HG03039 (cell line): ENCODE results near the gene OR10A3.
"Not testable (repeated sequence)": the region's sequence is repeated elsewhere in the genome, so short reads cannot be mapped to it uniquely, and the experiment has no call there.

Experiments used
- ATAC-seq: cut with Tn5 transposase; IDR thresholded peaks from one replicate; pipeline ENCODE4 v1.9.1; 2021; ENCODE audit warnings: mild to moderate bottlenecking, moderate library complexity; ENCODE audit not compliant: unreplicated experiment

OR10A3 gene, protein sequence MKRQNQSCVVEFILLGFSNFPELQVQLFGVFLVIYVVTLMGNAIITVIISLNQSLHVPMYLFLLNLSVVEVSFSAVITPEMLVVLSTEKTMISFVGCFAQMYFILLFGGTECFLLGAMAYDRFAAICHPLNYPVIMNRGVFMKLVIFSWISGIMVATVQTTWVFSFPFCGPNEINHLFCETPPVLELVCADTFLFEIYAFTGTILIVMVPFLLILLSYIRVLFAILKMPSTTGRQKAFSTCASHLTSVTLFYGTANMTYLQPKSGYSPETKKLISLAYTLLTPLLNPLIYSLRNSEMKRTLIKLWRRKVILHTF

DNA sequence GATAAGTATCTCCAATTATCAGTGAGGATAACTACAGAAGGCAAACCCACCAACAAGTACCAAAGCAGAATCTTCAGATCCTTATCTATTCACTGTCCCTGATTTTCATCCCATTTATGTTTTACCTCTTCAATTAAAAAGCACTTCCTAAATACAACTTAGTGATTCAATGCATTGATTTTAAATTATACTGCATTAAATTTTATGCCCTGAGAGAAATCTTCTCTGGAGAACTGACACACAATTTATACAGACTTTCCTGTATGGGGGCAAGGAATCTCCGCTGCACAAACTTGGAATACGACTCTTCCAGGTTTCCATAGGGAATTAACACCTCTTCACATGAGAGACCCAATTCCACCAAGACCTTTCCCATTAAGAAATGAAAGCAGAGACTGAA, at the start of gene OR10A3:
TSS of gene OR10A3 (minus strand) at position 101 of the 400 bp plus-strand sequence. CDS start 2,188 bp downstream, outside the sequence.
- ATAC-seq, result no peak

DNA sequence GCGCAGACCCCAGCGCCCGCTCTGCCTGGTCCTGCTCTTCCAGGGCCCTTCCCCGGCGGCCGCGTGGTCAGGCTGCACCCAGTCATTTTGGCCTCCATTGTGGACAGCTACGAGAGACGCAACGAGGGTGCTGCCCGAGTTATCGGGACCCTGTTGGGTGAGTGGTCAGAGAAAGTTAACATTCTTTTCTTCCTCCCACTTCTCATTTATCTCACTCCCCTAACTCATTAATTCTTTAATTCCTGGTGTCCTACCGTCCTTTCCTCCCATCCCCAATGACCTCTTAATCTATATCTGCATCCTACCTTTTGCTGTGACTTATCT, 46.0 kb upstream of the OR10A3 start:
- ATAC-seq, result not testable (repeated sequence)

DNA sequence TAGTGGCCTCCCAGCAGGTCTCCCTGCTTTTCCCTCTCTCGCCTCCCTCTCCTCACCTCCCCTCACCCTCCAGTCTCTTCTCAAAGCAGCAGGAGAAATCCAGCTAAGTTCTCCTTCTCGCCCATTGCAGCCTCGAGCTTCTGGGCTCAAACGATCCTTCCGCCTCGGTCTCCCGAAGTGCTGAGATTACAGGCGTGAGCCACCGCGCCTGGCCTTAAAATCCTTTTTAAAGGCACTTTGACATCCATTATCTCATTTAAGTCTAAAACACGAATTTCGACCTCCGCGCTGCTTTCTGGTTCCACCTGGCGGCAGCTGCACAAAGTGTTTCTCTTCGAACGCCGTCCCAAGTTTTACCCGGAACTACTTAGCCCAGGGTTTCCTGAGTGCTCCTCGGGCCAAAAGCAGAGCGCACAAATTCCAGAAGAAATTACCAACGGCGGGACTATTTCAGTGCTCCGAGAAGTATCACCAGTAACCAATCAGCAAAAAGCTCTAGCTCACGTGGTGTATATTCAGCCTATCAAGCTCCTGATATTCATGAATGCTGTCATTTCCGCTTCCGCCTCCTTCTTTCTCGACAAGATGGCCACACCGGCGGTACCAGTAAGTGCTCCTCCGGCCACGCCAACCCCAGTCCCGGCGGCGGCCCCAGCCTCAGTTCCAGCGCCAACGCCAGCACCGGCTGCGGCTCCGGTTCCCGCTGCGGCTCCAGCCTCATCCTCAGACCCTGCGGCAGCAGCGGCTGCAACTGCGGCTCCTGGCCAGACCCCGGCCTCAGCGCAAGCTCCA, 45.5 kb upstream of the OR10A3 start, which contains the start of gene EIF3F:
TSS of gene EIF3F (plus strand) at position 570 of the 792 bp plus-strand sequence. CDS start at position 586, 16 bp downstream.
- peak; percentile 97 for ATAC-seq

DNA sequence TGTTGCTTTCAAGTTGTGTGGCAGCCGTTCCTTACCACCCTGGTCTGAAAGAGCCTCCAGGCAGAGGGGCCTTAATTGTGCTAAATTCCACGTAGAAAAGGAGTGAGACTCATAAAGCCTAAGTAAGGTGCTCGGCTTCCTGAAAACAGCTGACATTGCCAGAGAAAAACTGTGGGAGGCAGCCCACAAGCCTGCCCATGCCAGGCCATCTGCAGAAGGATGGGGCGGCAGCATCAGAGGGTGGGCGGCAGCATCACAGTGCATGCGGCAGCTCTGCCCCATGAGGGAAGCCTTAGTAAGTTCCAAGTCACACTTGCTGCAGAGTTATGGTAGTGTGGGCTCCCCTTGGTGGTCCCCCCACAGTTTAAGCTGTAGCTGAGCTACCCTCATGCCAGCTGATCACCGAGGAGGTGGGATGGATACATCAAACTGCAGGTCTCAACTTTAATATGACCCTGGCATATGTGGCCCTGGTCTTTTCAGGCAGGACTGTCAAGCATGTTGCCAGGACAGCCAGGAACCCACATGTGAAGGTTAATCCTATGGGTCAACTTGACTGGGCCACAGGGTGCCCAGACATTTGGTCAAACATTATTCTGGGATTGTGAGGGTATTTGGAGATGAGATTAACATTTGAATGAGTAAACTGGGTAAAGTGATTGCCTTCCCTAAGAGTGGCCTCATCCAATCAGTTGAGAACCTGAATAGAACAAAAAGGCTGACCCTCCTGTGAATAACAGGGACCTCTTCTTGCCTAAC, 42.5 kb upstream of the OR10A3 start:
- no peak for ATAC-seq

DNA sequence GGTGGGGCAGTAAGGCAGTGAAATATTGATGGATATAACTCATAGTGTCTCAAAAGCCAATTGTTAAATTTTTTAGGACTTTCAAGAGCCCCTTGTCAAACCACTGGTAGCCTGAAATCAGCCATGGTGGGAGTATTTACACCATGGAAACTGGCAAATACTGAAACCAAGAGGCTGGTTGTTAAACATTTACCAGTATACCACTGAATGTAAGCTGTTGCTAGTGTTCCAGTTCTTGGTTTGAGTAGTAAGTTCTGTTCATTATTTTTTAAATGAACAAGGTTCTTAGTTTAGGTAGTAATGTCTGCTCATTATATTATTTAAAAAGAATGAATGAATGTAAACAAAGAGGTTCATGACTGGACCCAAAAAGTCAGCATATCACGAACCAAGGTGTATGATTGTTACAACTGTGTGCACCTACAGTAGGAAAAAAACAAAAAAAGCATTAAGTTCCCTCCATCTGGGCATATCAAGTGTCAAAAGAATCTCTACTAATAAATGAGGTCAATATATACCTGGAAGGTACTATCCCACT, 41.1 kb upstream of the OR10A3 start:
- ATAC-seq, result no peak

DNA sequence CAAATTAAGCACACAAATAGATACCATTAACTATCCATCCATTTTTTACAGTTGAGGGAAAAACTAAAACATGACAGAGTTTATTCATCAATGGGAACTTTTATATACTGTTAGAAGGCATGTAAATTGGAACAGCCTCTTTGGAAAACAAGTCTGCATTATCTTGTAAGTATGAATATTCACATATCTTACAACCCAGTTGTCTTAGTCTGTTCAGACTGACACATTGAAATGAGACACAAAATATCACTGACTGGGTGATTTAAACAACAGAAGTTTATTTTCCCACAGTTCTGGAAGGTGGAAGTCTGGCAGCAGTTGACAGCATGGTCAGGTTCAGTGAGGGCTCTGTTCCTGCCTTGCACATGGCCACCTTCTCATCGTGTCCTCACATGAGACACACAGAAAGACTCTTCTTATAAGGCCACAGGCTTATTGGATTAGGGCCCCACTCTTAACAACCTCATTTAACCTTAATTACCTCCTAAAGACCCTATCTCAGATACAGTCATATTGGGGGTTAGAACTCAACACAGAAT, 40.2 kb upstream of the OR10A3 start:
- no peak for ATAC-seq

DNA sequence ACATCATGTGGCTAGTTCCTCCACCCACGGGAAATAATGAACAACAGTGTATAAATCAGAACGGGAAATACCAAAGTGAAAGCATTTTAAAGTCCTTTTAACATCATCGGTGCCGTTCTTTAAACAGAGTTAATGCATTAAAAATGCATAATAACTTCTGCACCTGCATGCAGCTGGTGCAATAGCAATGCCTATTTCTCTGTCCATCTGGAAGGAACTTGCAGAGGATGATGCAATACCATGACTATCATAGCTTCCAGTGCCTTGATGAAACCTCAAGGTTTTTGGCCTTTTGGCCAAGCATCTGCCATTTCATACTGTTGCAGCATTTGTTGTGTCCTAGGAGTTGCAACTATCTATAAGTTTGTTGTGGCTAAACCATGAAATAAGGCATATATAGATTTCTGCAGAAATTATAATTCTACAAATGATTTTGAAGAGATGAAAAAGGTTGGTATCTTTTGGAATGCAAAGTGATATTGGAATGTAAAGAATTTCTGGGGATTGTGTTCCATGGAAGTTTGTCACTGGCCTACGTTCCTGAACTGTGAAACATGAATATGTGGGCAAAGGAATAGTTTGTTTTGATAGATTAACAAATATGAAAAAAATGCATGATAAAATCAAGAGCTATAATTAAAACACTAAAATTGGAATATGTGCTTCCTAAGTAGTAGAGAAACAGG, 35.9 kb upstream of the OR10A3 start:
- no peak for ATAC-seq

DNA sequence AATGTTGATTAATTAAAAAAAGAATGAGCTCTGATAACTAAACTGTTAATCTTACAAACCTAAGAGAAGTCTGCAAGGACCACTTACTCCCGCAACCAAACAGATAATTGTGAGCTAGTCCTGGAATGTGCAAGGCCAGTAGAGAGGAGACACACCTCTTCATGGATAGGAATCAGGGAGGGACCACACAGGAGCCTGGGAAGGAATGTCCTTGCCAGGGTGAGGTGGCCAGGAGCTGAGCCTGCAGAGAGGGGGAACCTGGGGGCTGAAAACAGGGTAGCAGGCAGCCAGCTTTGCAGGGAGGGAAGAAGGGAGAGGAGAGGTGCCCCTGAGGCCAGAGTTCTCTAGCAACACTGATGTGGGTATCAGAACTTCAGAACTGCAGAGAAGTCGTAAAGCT, 33.2 kb upstream of the OR10A3 start:
- ATAC-seq, result no peak

DNA sequence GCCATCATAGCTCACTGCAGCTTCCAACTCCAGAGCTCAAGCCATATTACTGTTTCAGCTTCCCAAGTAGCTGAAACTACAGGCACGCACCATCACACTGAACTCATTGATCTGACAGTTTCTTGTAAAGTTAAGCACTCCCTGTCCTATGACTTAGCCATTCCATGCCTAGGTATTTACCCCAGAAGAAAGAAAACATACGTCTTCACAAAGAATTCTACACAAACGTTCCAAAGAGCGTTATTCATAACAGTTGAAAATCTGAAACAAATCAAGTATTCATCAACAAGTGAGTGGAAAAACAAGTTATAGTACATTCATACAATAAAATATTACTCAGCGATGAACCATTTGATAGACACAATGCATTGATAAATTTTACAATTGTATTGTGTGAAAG, 31.5 kb upstream of the OR10A3 start:
- ATAC-seq, result no peak

DNA sequence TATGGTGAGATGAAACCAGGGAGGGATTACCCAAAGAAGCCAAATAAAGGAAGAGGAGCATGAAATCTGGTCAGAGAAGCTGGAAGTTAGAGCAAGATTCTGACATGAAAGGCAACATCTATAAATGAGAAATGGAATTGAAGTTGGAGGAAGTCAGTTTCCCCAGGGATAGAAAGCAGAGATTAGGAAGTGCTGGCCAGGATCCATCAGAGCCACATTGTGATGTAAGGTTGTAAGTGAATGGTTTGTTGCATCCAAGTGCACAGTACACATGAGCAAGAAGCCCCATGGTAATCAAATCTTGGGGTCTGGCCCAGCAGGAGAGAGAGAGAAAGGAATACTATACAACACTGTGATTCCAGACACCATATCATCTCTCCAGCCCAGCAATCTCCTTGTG, 30.3 kb upstream of the OR10A3 start:
- no peak for ATAC-seq

DNA sequence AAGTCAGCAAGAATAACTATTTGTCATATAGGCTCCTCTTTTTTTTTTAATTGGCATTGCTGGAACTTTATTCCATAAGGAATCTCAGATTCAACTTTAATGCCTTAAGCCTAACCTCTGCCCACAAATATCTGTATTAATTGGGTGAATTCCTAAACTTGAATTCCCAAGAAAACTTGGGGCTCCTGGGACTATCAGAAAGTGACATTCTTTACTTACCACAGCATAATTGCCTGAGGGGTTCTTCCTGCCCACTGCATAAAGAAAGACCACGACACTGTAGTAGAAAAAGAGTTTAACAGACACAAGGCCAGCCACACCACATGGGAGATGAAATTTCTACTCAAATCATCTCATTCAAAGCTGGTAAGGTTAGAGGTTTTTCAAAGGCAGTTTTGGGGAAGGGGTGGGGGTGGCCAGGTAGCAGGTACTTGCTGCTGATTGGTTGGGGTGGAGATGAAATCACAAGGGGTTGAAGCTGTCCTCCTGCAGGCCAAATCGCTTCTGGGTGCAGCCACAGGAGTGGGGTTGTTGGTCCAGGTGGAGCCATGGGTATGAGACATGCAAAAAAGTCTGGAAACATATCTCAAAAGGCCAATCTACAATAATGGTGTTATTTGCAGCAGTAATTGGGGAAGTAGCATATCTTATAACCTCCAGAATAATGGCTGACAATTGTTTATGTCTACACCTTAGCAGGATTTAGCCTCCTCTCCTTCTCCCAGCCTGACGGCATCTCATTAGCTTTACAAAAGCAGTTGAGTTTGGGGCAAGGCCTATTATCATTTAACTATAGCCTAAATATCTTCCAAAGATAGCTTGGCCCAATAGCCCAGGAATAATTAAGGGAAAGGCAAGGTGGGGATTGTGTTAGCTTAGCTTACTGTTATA, 28.5 kb upstream of the OR10A3 start:
- ATAC-seq, result no peak

DNA sequence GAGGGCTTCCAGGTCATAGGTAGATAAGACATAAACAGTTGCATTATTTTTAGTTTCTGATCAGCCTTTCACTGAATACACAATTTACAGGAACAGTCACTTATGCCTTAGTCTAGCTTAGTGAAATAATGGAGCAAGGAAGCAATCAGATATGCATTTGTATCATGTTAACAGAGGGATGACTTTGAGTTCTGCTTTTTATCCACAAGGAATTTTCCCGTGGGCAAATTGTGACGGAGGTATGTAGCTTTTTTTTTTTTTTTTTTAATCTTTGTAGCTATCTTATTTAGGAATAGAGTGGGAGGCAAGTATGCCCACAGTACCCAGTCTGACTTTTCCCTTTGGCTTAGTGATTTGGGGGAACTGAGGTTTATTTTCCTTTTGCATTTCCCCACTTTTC, 27.2 kb upstream of the OR10A3 start:
- no peak for ATAC-seq

DNA sequence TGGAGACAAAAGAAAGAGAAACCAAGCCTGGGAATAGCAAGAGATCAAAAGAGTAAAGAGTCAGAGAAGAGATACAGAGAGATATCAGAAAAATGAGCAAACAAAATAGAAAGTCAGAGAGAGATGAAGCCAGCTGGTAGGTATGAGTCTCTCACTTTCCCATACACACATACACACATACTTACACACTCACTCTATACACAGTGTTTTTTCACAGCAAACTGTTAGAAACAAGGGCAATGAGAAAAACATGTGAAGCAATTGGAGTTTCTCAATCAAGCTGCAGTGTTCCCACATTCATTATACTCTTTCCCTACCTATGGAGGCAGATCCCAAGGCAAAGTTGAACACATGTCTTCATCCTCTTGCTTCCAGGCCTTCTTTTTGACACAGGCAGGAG, 26.3 kb upstream of the OR10A3 start:
- ATAC-seq, result no peak

DNA sequence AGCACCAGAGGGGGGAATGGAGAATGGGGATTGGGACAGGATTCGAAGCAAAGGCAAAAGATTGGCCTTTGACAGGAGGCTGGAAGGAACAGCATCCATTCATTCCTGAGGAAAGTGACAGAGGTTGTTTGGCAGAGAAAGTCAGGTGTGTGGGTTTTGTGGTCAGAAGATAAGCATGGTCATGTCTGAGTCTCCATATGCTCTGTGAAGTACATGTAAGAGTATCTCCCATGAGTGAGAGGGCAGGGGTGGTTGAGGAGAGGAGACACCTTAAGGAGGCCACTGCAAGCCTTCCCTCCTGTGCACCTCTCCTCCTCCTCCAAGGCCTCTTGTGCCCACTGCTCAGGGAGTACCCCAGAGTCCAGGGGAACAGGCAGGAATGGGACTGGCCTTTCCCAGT, 25.6 kb upstream of the OR10A3 start:
- no peak for ATAC-seq

DNA sequence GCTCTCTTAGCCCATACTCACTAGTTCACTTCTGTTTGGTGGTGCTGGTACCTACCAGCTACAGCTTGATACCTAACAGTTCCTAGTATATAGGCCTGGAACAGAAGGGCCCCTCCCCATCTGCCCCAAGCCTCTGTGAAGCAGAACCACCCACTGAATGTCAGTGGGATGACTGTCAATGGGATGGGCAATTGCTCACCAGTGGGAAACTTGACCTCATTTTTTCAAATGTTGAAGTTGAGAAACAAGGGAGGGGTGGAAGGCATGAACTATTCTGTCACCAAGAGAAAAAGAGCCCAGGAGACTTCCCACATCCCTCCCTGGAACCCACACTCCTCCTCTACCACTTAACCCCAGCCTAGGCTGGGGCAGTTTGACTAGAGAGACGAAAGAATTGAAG, 23.9 kb upstream of the OR10A3 start, which contains the start of gene NLRP10:
TSS of gene NLRP10 (minus strand) at position 62 of the 400 bp plus-strand sequence. CDS start 1,952 bp downstream, outside the sequence.
- no peak for ATAC-seq

DNA sequence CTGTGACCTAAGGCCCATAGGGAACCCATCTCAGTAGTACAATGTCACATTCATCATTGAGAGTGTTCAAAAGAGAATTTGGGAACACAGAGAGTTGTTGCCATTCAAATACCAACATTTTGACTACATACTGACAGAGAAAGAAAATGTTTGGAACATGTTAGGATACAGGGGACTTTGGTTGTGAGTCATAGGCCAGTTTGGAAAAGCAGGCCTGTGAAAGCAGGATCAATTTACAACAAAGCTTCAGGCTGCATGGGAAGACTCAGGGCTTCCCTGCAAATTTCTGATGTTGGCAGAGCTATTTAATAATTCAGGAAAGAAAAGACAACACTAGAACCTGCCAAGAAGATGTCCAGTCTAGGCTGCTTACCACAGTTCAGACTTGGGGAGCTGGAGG, 23.4 kb upstream of the OR10A3 start:
- ATAC-seq, result no peak

DNA sequence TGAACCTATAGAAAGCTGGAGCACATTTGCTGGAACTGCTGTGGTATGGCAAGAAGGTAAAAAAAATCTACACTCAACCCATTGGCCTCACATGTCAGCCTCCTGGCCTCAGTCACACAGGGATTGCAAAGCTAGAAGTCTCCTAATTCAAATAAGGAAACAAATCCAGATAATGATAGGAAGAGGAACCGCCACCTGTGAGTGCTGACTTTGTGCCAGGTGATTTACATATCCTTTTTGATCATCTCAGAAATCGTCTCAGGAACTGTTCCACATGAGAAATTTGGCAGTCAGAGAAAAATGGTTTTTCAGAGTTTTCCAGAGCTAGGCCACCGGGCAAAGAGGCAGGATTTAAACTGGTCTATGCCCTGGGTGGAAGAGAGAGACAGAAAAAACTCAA, 22.8 kb upstream of the OR10A3 start:
- no peak for ATAC-seq

DNA sequence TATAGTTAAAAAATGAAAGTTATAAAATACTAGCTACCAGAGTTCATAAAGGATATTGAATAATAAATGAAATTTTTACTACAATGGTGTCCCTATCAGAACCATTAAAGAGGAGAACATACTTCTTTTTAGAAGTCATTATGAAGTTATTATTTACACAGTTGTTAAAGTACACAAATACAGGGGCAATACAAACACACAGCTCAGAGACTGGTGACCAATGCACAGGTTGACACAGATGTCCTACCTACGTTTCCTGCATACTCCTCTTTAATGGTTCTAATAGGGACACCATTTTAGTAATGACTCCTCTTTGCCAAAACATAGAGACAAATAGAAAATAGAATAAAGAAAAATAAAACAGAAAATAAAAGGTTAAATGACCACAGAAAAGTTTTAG, 13.7 kb upstream of the OR10A3 start:
- no peak for ATAC-seq

DNA sequence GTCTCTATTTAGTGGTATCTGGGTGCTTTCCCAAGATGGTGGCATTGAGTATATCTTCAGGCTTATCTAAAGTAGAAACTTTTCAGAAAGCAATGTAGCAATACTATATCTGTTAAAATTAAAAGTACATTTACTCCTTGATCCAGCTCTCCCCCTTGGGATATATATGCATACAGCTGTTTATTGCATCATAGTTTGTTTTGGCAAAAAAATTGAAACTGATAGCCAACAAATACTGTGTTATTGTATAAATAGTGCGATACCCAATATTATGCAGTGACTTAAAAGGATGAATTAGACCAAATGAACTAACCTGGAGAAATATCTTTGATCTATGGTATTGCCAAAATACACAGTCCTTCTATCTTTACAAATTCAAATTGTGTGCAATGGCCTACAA, 8.4 kb upstream of the OR10A3 start:
- no peak for ATAC-seq
